Stimulated activated naive CD8-positive, alpha-beta T cell treated with anti-CD3 and anti-CD28 coated beads, Interleukin-15, Interleukin-2, amounts not matched to agents 100 ng/mL and 50 ng/mL, for 24 hours (primary cell): Measurements from ENCODE around the gene FAM149A.

ENCODE experiments used
- H3K27ac Mint-ChIP-seq: one replicate; pipeline ENCODE4 v1.8.0; 2021; ENCODE audit warnings: mild to moderate bottlenecking, mixed read lengths
- H3K27me3 Mint-ChIP-seq: one replicate; pipeline ENCODE4 v1.8.0; 2021; ENCODE audit warnings: mixed read lengths
- H3K36me3 Mint-ChIP-seq: one replicate; pipeline ENCODE4 v1.8.0; 2021; ENCODE audit warnings: low read depth, mixed read lengths
- H3K4me1 Mint-ChIP-seq: one replicate; pipeline ENCODE4 v1.8.0; 2021; ENCODE audit warnings: low read depth, mixed read lengths
- H3K4me3 Mint-ChIP-seq: one replicate; pipeline ENCODE4 v1.8.0; 2021; ENCODE audit warnings: mild to moderate bottlenecking, mixed read lengths
- H3K9me3 Mint-ChIP-seq: one replicate; pipeline ENCODE4 v1.8.0; 2021; ENCODE audit warnings: mixed read lengths

Gene FAM149A

DNA sequence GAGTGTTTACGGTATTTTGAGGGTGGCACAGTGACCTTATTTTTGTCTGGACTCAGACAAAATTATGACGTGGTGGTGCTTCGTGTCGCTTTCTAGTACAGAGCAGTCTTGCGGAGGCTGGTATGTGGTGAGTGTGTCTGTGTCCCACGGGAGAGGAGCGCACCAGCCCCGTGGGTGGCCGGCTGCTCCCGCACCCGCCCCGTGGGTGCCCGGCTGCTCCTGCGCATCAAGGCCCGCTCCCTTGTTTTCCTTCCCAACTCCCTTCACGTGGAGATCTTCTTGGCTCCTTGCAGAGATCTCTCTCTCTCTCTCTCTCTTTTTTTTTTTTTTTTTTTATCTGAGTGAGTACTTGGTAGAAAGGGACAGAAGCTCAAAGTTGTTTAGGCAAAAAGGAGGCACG is 12.2 kb upstream of the FAM149A start:
- Mint-ChIP-seq H3K27ac (no peak overlapping the region), H3K36me3 (no peaks in the 10 kb centered on the region), H3K4me1 (no peaks in the 10 kb centered on the region), H3K4me3 (no peak overlapping the region), H3K9me3 (no peaks in the 10 kb centered on the region), H3K27me3 (peaks cover 14% of the 10 kb centered on the region)

DNA sequence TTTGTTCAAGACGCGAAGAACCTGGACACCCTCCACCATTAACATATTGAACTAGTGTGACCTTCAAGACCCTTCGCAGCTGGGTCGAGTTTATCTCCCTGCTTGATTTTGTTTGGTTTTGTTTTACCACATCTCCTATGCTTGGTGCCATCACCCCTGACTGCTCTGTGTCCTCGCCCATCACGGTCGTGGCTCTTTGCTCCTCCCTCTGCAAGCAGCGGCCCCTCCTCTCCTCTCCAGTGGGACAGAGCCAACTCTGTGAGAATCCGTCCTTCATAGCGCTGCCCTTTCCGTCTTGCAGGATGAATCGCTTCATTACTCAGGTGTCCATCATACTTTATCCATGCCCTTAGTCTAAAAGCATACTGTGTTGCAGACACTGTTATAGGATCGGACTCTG is 9.1 kb upstream of the FAM149A start:
- Mint-ChIP-seq H3K27me3 (peaks cover 10% of the 10 kb centered on the region), H3K36me3 (no peaks in the 10 kb centered on the region), H3K4me1 (no peaks in the 10 kb centered on the region), H3K4me3 (no peak overlapping the region), H3K27ac (no peak overlapping the region), H3K9me3 (no peaks in the 10 kb centered on the region)

DNA sequence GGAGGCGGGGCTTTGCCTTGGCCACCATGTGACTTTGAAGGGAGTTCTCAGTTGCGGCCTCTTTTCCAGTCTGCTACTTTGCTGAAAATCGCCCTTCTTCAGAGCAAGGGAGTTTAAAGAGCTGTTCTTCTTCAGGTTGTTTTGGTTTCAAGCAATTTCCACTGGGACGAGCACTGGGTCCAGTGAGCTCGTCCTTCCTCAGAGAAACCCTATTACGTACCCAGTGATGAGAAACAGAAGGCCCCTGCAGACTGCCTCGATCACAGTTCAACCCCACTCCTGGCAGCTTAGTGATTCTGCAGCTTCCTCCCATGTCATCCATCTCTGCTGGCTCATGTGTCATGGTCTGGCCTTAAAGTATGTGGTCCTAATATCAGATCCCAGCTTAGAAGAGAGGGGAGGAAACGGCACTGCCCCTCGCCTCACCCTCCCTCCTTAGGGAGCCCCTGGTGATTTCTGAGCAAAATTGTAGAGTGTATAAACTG is 7.8 kb upstream of the FAM149A start:
- no peaks in the 10 kb centered on the region for H3K4me1 Mint-ChIP-seq
- H3K9me3 Mint-ChIP-seq, result no peaks in the 10 kb centered on the region
- peaks cover 15% of the 10 kb centered on the region for H3K27me3 Mint-ChIP-seq
- no peaks in the 10 kb centered on the region for H3K36me3 Mint-ChIP-seq
- H3K4me3 Mint-ChIP-seq, result no peak overlapping the region
- H3K27ac Mint-ChIP-seq, result no peak overlapping the region

DNA sequence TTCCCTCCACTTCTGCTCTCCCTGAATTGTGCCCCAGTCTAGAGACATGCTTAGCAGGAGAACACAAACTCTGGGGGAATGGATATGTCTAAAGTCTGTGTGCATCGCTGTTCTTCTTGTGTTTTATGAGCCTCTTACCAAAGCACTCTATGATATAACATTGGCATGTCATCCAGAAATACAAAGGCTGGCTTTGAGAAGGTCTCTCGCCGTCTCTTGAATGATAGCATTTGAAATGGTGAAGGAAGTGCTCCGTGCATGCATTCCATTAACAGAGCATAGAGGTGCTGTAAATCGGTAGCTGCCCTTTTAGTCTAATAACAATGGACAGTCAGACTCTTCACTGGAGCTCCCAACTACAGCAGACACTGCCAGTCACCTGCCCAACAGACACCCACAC is 7.1 kb upstream of the FAM149A start:
- H3K9me3 Mint-ChIP-seq, result no peaks in the 10 kb centered on the region
- no peak overlapping the region for H3K4me3 Mint-ChIP-seq
- H3K27me3 Mint-ChIP-seq, result peaks cover 15% of the 10 kb centered on the region
- no peaks in the 10 kb centered on the region for H3K4me1 Mint-ChIP-seq
- no peaks in the 10 kb centered on the region for H3K36me3 Mint-ChIP-seq
- no peak overlapping the region for H3K27ac Mint-ChIP-seq

GRCh38 chr4:186102931-186103330 is 1.6 kb upstream of the FAM149A start:
- no peaks in the 10 kb centered on the region for H3K9me3 Mint-ChIP-seq
- H3K27me3 Mint-ChIP-seq, result peaks cover 45% of the 10 kb centered on the region
- peaks cover 8% of the 10 kb centered on the region for H3K4me1 Mint-ChIP-seq
- no peak overlapping the region for H3K4me3 Mint-ChIP-seq
- H3K27ac Mint-ChIP-seq, result no peak overlapping the region
- H3K36me3 Mint-ChIP-seq, result no peaks in the 10 kb centered on the region

GRCh38 chr4:186104890-186105646 is 564 bp downstream of the FAM149A start:
- Mint-ChIP-seq H3K4me1 (peaks cover 8% of the 10 kb centered on the region), H3K27me3 (peaks cover 57% of the 10 kb centered on the region), H3K36me3 (no peaks in the 10 kb centered on the region), H3K4me3 (peak overlapping the region; percentile 76), H3K27ac (no peak overlapping the region), H3K9me3 (no peaks in the 10 kb centered on the region)

GRCh38 chr4:186105647-186106321 is 1.3 kb downstream of the FAM149A start:
- Mint-ChIP-seq H3K27ac (no peak overlapping the region), H3K27me3 (peaks cover 55% of the 10 kb centered on the region), H3K4me3 (peak overlapping the region; percentile 76), H3K4me1 (peaks cover 8% of the 10 kb centered on the region), H3K9me3 (no peaks in the 10 kb centered on the region), H3K36me3 (no peaks in the 10 kb centered on the region)

DNA sequence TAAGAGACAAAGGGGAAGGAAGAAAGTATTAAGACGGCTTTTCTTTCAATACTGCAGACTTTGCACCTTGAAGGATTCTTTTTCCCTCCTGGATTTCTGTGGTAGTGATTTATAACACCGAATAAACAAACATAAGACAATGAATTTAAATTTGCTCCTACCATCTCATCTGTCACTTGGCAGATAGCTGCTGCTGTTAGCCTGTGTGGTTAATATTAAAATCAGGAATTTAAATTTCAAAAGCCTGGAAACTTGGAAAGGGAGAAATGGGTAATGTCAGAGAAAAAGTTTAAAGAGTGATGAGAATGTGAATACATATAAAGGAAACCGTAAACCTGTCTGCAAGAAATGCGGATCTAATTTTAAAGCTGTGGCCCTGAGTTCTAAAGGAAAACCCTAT is 3.4 kb downstream of the FAM149A start:
- H3K27ac Mint-ChIP-seq, result no peak overlapping the region
- H3K4me1 Mint-ChIP-seq, result peaks cover 8% of the 10 kb centered on the region
- H3K36me3 Mint-ChIP-seq, result no peaks in the 10 kb centered on the region
- peaks cover 48% of the 10 kb centered on the region for H3K27me3 Mint-ChIP-seq
- no peaks in the 10 kb centered on the region for H3K9me3 Mint-ChIP-seq
- no peak overlapping the region for H3K4me3 Mint-ChIP-seq

DNA sequence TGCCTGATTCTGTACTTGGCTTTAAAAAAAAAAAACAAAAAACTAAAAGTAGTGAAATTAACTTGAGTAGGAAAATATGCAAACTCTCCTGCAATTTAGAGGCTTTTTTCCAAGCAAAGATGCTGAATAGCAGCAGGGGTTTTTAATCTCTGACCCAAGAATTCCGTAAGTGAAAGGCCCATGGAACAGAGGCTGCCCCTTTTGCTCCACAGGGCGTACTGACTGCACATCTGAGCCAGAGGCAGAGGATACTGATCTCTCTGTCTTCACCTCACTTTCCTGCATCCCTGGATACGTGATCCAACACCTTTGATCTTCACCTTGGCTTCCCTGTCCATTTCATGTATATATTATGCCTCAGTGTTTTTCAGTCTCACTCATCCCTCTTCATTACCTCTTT is 3.9 kb downstream of the FAM149A start:
- H3K27ac Mint-ChIP-seq, result no peak overlapping the region
- peaks cover 44% of the 10 kb centered on the region for H3K27me3 Mint-ChIP-seq
- no peaks in the 10 kb centered on the region for H3K36me3 Mint-ChIP-seq
- peaks cover 8% of the 10 kb centered on the region for H3K4me1 Mint-ChIP-seq
- no peak overlapping the region for H3K4me3 Mint-ChIP-seq
- H3K9me3 Mint-ChIP-seq, result no peaks in the 10 kb centered on the region

DNA sequence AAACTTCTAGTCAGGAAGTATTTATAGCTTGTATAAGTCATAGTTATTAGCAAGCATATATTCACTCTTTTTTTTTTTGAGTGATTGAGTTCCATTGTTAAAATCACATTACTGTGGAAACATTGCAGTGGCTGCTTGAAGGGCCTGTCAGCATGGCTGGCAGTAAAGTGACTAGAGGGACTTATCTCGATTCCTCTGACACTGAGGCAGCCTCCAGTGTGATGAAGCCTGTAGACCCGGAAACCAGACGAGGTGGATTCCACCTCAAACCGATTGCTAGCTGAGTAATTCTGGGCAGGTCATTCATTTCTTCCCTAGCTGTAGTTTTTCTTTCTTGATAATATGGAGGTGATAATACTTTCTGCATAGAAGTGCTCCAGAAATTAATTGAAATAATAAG is 4.7 kb downstream of the FAM149A start:
- Mint-ChIP-seq H3K4me1 (peaks cover 8% of the 10 kb centered on the region), H3K27me3 (peaks cover 38% of the 10 kb centered on the region), H3K36me3 (no peaks in the 10 kb centered on the region), H3K9me3 (no peaks in the 10 kb centered on the region), H3K4me3 (no peak overlapping the region), H3K27ac (no peak overlapping the region)

DNA sequence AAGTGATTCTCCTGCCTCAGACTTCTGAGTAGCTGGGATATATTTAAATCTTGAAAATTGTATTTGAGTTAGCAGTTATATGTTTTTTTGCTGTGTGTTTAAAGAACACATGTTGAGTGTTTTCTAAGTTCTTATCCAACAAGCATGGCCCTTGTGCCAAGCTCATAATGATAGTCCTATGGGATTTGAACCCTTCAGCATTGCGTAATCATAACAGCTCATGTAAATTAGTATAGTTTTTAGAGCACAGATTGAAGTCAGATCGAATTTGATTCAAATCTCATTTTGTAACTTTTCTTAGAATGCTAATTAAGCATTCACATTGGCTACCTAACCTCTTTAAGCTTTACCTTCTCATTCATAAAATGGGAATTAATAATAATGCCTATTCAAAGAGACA is 12.2 kb downstream of the FAM149A start:
- no peaks in the 10 kb centered on the region for H3K36me3 Mint-ChIP-seq
- H3K4me1 Mint-ChIP-seq, result no peaks in the 10 kb centered on the region
- H3K9me3 Mint-ChIP-seq, result no peaks in the 10 kb centered on the region
- peaks cover 18% of the 10 kb centered on the region for H3K27me3 Mint-ChIP-seq
- no peak overlapping the region for H3K27ac Mint-ChIP-seq
- no peak overlapping the region for H3K4me3 Mint-ChIP-seq

DNA sequence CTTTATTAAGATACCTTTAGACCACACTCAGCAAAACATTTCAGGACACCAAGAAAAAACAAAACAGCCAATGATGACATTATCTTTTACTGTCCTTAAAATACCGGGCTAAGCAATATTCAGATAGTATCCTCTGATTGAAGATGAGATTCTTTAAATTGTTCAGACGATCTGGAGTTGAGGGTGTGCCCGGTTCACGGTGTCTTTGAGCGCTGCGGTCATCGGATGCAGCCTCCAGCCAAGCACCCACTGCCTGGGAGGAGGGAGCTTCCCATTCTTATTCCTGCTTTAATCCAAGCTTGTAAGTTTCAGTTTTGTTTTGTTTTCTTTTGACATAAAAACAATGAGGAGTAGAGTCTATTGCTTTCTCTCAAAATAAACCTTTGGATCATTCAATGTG is 14.1 kb downstream of the FAM149A start:
- no peak overlapping the region for H3K4me3 Mint-ChIP-seq
- H3K9me3 Mint-ChIP-seq, result no peaks in the 10 kb centered on the region
- H3K27ac Mint-ChIP-seq, result no peak overlapping the region
- H3K36me3 Mint-ChIP-seq, result no peaks in the 10 kb centered on the region
- no peaks in the 10 kb centered on the region for H3K4me1 Mint-ChIP-seq
- H3K27me3 Mint-ChIP-seq, result peaks cover 18% of the 10 kb centered on the region

- Mint-ChIP-seq H3K27me3 (peaks cover 18% of the 10 kb centered on the region), H3K4me1 (no peaks in the 10 kb centered on the region), H3K4me3 (no peak overlapping the region), H3K27ac (no peak overlapping the region), H3K9me3 (no peaks in the 10 kb centered on the region), H3K36me3 (no peaks in the 10 kb centered on the region)
Measured at GRCh38 chr4:186121057-186121456, 16.6 kb downstream of the FAM149A start.

DNA sequence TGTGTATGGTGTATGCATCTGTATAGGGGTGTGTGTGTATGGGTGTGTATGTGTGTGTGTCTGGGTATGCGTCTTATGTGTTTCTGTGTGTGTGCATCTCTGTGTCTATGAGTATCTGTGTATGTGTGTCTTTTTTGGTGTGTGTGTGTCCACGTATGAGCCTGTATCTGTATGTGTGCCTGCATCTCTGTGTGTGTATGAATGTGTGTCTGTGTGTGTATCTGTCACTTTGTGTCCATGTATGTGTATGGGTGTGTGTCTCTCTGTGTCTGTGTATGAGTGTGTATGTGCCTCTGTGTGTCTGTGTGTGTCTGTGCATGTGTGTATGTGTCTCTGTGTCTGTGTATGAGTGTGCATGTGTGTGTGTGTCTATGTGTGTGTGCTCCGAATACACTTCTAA is 24.3 kb downstream of the FAM149A start:
- no peak overlapping the region for H3K4me3 Mint-ChIP-seq
- no peaks in the 10 kb centered on the region for H3K4me1 Mint-ChIP-seq
- no peaks in the 10 kb centered on the region for H3K9me3 Mint-ChIP-seq
- no peaks in the 10 kb centered on the region for H3K36me3 Mint-ChIP-seq
- H3K27ac Mint-ChIP-seq, result no peak overlapping the region
- H3K27me3 Mint-ChIP-seq, result peaks cover 10% of the 10 kb centered on the region

DNA sequence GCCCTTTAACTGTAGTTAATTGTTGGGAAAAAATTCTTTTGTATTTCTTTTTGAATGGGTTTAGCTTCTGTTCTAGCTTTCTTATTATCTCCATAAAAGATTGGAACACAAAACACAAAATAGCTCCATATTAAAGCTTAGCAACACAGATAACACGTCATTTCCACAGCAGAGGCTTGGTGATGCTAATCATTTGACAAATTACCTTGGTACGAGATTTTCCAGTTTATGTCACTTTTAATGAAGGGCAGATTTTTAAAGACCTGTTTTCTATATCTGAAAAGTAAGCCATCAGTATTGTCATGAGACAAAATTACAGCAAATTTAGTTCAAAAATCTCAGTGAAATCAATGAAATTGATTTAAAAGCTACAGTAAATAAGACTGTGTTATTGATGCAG is 27.4 kb downstream of the FAM149A start:
- Mint-ChIP-seq H3K9me3 (no peaks in the 10 kb centered on the region), H3K36me3 (no peaks in the 10 kb centered on the region), H3K4me3 (no peak overlapping the region), H3K27ac (no peak overlapping the region), H3K4me1 (no peaks in the 10 kb centered on the region), H3K27me3 (peaks cover 14% of the 10 kb centered on the region)
